ENCODE measurements around the gene KREMEN1.
A peak's percentile ranks its signal among the peaks of the same experiment; 100 is the strongest.

The KREMEN1 gene, protein sequence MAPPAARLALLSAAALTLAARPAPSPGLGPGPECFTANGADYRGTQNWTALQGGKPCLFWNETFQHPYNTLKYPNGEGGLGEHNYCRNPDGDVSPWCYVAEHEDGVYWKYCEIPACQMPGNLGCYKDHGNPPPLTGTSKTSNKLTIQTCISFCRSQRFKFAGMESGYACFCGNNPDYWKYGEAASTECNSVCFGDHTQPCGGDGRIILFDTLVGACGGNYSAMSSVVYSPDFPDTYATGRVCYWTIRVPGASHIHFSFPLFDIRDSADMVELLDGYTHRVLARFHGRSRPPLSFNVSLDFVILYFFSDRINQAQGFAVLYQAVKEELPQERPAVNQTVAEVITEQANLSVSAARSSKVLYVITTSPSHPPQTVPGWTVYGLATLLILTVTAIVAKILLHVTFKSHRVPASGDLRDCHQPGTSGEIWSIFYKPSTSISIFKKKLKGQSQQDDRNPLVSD

DNA sequence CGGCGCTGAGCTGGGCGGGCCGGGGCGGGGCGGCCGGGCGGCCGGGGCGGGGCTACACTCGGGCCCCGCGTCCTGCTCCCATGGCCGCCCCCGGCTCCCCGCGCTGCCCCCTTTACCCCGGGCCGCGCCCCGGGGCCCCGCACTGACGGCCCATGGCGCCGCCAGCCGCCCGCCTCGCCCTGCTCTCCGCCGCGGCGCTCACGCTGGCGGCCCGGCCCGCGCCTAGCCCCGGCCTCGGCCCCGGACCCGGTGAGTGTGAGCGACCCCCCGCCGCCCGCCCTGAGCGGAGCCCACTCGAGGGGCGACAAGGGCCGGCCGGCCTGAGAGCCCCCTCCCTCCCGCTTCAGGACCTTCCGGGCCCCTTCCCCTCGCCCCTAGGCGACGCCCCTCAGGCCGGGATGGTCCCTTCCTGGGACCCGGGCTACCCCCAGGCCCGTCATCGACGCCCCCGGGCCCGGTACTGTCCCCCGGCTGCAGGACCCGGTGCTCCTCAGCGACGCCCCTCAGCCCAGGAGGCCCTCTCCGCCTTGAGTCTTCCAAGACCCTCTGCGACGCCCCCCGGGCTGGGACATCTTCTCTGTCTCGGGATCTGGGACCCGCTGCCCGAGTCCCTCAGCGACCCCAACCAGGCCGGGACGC is at the start of gene KREMEN1:
KREMEN1 (plus strand) TSS at position 57 of the 639 bp plus-strand sequence; CDS start at position 153, 96 bp downstream.
- no peak for DNase-seq

DNA sequence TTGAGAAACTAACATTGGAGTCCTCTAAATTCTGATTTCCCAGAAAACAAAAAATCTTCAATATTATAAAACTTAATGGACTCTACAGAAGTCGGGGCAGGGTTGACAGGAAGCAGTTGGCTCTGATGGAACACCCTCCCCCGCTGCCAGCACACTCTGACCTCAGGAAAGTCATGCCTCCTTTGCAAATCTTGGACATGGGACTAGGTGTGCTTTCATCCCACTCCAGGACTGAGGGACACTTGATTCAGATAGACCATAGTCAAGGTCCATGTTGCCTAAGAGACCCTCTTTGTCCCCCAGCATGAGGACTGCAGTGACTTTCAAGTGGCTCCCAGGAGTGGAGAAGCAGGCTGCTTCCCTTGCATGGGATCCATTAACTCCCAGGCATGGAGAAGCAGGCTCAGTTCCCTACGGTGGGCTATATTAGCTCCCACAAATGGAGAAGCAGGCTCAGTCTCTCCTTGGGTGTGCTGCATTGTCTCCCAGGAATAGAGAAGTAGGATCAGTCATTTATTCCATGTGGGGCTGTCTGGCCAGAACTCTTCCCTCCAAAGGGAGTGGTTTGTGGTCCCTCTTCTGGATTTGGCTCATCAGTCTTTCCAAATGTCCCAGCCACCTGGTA is 49.6 kb upstream of the KREMEN1 start:
- DNase-seq: no peak

DNA sequence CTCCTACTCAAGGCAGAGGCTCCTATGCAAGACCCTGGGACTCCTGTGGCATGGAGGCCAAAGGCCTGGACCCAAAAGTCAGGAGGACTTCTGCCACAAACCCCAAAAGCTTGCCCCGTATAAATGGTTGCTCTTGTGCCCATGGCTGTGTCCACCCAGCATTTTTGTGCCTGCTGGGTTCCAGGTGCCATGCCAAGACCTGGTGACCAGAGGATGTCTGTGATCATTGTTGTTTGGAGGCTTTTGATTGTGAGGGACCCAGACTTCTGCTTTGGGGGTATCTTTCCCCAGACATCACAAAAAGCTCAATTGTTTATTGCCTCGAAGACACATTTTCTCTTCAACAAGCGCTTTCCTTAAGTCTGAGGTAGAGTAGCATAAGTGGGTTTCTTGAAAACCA is 46.3 kb upstream of the KREMEN1 start:
- no peak for DNase-seq

DNA sequence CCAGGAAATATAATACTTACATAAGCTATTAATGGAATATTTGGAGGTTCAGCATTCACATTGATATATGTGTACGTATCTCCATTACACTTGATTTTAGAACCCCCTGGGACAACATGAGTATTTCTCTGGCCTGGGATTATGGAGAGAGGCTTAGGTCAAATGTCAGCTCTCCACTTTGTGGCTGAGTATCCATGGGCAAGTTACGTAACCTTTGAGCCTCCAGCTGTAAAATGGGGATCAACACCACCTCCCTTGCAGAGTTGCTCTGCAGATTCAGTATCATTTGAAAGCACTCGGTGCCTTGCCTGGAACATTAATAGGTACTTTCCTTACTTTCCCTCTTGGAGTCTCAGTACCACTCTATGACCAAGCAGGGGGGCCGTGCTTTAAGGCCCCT is 44.4 kb upstream of the KREMEN1 start:
- no peak for DNase-seq

DNA sequence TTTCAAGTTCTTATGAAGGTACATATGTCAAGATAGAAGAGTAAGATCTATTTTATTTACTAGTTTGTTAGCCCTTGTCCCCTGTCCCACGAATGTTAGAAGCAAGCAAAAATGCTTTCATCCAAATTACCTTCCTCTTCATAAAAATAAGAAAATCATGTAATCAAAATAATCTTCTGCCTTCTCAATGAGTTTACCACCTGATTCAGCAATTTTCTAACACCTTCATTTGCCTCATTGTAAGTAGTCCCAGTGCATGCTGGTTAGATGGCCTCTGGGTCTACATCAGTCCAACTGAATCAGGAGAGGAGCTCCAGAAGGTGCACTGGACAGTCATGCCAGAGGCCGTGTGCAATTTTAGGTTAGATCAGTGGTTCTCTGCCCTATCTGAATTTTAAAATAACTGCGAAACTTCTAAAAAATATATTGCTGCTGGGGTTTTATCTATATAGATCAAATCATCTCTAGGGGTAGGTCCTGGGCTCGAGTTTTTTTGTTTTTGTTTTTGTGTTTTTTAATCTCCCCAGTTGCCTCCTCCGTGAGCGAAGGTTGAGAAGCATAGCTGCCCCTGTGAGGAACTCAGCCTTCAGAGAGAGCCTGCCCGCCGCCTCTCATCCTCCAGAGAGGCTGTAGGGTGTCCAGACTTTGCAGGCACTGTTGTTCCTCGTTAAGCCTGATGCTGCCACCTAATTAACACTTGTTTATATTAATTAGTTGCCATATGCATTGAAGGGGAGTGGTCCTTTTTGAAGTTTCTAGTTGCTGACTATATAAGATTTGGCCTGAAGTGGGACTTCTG is 43.4 kb upstream of the KREMEN1 start:
- no peak for DNase-seq

DNA sequence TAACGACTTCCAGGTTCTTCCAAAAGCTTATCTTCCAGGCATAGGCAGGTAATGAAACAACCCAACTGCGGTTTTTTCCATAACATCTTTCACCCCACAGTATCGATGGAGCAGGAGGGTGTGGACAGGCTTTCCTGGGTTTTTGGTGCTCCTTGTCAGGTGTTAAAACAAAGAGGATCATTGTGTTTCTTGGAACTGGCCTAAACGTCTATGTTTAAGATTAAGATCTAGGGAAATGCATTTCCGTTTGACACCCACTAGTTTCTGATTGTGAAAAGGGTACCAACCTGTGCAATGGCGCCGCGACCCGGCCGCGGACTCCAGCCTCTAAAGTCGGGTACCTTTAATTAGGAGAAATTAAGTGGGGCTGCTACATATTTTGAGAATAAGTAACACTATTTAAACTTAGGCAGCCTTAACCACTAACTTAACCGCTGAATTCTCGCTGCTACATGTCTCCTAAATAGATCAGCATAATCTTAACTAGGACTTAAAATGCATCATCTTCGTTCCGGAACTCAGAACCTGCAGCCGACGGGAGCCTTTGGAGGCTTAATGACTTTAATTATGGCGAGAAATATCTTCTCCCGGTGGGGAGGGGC is 42.7 kb upstream of the KREMEN1 start:
- peak; percentile 2 for DNase-seq

DNA sequence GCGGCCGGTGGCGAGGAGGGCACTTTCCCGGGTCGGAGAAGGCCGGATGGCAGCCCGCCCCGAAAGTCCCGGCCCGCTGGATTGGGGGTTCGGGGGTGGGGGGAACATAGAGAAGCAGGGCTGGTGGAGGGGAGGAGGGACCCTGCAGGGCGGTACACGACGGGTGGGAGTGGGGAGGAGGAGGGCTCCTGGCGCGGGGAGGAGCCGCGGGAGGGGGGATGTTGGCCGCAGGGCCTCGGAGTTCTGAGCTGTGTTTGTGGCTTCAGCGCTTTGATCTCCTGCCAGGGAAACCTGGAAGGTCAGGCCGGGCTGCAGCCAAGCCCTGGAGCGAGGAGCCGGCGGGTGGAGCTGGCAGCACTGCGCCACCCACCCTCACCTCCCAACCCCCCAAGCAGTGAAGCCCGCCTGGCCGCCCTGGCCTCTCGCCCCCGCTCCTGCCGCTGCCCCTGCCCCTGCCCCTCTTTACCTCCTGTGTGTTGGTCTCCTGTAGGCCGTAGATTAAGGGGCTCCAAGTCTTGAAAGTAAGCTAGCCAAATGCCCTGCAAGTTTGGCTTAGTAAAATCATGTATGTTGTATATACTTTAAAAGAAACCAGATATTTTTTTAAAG is 42.1 kb upstream of the KREMEN1 start:
- no peak for DNase-seq

DNA sequence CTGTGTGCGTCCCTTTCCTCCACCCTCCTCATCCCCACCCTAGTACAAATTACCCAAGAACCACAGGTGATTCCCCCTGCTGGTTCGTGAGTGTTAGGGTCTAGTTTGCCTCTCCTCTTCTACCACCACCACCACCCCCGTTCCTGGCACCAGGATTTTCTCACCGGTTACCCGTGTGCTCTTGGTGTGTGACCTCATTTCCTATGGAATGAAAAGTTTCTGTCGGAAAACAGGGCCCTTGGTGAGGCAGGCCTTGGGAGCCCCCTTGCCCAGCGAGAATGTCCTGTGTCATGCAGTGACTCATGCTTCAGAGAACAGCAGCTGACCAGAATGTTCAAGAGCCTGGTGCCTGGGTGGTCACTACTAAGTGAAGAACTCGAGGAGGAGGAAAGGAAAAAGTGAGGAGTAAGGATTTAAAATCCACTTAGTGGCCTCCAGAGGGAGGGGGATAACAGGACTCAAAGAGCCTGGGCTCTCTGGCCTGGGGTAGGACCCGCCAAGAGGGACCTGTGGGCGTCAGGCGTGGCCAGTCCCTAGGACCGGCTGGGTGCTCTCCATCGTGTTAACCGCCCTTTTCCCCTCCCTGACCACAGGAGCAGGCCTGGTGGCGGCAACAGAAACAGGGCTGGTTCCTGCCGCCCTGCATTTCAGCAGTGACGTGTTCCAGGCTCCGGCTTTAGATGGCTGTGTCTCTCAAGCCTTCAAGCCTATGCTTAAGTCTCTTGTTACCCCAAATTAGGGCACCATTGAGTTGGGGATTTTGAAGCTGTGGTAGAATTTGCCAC is 41.4 kb upstream of the KREMEN1 start:
- DNase-seq: no peak

DNA sequence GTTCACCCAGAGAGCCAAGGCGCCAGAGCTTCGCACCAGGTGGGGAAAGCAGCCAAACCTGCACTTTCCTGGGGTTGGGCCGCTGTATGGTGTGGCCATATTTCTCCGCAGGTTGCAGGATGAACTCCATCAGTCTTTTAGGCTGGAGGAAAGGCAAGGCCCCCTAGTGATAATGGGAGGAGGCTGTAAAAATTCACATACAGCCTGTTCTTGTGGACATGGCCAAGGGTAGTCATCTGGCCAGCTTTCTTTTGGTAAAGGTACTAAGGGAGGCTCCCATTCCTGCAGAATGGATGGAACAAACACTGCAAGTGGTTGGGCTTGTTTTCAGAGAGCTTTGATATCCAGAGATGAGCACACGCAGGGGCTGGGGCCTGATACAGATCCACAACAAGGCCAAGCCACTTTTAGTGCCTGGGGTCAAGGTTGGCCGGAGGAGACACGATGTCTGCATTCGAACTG is 40.8 kb upstream of the KREMEN1 start:
- DNase-seq: no peak

DNA sequence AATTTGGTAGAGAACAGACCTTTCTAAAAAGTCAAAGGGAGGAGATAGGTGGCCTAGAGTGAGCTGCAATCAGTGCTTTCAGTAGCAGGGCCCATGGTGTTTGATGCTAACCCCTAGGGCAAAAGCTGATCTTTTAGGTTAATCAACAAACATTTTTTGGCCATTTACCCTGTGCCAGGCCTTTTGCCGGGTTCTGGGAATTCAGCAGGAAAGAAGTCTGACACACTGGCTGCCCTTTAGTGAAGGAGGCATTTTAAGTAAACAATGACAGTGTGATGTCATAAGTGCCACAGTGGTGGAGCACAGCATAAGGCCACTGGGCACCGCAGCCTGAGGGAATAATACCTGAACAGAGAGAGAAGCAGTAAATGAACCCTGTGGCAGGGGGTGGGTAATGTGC is 40.3 kb upstream of the KREMEN1 start:
- DNase-seq: no peak

DNA sequence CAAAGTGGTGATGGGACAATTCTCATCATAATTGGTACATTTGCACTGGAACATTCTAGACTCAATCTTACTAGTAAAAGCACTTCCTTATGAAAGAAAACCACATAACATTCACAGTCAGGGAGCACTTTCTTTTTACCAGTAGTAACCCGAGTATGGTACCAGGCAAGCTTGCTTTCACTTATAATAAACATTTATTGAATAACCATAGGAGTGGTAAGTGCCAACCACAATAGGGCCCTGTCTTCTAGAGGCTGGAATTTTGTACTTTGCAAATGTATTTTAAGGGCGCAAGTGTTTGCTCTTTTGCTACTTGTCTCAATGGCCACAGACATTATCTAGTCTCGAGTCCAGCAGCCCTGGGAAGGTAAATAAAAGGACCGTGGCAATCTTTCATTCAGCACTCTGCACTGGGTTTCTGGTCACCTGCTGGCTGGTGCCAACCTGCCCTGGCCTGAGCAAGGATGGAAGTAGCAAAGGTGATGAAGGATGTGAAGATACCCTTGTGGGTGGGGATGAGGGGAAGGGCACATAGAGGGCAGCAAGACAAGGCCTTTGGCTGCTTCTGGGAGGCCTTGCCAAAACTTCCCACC is 35.4 kb upstream of the KREMEN1 start:
- DNase-seq: no peak

DNA sequence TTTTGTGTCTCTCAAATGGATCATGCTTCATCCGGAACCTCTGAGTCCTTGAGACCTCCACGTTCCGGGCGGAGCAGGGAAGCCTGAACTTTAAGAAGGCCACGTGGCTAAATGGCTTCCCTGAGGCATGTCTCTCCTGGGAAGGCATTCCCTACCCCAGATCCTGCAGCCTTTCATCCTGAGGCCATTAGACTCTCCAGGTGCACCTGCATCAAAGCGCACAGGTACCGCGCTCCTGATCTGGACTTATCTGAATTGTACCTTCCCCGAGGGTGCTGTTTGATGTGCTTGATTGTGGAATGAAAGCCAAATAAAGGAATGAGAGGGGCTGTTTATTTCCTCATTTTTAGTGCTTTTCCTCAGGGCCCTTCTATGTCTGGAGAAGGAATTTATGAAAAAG is 33.7 kb upstream of the KREMEN1 start:
- DNase-seq: no peak

DNA sequence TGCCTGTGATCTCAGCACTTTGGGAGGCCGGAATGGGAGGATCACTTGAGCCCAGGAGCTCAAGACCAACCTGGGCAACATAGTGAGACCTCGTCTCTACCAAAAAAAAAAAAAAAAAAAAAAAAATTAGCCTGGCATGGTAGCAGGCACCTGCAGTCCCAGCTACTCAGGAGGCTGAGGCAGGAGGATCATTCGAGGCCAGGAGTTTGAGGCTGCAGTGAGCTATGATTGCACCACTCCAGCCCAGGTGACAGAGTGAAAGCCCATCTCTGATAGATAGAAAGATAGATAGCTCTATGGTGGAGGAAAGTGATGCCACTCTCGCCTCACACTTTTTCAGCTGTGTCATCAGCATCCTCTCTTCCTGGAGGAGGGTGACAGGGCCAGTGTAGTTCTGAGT is 33.2 kb upstream of the KREMEN1 start:
- peak; percentile 12 for DNase-seq

DNA sequence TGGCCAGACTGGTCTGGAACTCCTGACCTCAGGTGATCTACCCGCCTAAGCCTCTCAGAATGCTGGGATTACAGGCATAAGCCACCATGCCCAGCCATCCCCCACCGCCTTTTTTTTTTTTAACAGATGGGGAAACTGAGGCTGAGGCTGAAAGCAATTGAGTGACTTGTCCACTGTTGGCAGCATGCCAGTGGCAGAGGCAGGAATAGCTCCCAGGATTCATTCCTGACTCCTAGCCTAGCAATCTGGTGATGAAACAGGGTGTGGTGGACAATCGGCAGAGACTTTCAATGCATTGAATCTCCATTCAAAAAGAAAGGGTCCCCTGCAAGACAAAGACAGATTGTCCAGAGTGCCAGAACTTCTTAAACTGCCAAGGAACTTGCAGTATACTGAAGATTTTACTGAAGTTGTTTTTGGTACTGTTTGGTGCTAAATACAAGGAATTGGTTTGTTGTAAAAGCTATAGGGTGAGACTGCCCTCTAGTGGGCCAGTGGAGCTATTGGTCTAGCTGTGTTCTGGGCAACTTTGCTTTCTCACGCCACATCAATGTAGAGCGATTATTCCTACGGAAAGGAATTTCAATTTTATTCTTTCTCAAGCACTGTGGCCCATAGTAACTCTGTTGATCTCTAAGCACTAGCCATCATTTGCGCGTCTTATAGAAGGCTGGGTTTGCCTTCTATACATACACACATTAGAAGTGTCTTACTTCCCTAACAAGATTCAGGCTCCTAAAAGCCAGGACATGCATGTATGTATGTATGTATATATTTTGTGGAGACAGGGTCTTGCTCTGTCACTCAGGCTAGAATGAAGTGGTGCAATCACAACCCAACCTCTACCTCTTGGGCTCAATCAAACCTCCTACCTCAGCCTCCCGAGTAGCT is 32.2 kb upstream of the KREMEN1 start:
- peak; percentile 74 for DNase-seq

DNA sequence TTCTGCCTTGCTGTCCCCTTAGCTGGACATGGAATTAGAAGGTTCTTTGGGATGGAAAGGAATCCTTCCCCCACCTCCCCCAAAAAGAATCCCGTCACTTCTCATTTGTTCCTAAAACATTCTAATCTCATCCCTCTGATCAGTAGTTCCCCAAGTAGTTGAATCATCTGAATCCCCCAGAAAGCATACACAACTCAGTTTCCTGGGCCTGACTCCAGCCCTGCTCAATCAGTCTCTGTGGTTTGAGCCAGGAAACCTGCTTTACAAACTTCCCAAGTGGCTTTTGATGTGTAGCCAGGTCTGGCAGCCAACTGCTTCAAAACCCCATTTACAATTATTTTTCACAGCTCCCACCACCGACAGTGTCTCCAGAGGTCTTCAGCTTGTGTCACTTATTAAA is 31.4 kb upstream of the KREMEN1 start:
- DNase-seq: no peak

DNA sequence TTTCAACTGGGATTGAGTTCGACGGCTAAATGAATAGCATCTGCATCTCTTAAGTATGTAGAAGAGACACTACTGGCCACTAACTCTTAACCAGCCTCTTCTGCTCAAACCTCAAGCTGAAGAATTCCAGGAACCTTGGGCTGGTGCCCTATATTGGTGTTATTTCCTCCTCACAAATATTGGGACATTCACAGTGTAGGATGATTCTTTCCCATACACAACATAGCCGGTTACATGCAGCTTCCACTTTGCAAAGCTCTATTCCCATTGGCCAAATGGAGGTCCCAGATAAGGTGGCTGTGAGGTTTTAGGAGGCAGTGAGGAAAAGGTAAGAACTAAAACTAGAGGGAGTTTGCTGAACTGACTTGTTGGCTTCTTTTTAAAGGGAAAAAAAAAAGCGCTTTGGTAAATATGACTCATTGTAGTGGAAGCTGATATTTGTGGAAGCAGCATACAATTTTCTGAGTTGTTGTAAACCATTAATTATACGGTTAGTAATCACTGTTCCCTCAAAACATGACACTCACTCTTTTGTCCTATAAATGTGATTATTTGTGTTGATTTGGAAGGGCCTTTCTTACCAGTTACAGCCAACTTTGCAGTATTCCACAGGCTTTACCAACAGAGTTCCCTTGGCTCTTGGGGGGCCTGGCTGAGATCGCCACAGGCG is 28.8 kb upstream of the KREMEN1 start:
- DNase-seq: no peak

DNA sequence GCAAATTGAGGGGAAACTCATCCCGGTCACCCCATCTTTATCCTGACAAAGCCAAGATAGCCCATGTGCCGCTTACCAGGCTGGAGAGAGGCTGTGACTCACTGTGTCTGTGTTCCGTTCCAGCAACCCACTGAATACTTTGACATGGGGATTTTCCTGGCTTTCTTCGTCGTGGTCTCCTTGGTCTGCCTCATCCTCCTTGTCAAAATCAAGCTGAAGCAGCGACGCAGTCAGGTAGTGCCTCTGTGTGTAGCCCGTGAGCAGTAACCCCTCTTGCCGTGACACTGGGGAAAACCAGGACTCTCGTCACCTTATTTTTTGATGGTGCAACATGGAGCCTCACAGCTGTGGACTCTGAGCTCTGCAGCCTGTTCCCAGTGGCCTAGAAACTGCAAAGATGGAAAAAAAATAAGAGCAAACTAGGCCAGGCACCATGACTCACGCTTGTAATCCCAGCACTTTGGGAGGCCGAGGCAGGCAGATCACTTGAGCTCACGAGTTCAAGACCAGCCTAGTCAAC is 28.1 kb upstream of the KREMEN1 start:
- no peak for DNase-seq

DNA sequence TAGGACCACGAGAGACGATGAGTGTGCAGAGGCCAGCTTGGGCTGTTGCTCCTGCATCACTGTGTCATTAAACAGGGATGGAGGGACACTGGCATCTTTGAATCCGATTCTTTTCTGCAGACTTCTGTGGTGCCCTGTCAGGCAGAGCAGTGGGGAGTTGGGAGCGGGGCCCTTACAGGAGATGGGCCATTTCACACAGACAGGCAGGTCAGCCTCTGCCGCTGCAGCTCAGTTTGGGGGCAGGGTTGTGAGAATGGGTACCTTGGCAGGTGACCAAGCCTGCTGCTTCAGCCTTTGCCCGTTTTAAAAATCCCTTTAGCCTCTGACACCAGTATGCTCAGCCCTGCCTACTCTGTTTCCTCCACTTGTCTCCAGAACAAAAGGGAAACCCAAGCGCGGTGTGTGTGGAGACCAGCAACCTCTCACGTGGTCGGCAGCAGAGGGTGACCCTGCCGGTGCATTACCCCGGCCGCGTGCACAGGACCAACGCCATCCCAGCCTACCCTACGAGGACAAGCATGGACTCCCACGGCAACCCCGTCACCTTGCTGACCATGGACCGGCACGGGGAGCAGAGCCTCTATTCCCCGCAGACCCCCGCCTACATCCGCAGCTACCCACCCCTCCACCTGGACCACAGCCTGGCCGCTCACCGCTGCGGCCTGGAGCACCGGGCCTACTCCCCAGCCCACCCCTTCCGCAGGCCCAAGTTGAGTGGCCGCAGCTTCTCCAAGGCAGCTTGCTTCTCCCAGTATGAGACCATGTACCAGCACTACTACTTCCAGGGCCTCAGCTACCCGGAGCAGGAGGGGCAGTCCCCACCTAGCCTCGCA is 23.8 kb upstream of the KREMEN1 start:
- DNase-seq: no peak

Data from activated CD4-positive, alpha-beta T cell treated with anti-CD3 and anti-CD28 coated beads, Interleukin-2, amount 50 U/mL, for 16 hours (primary cell).